H9 (cell line): ENCODE data around the gene ACAP2. TPM values are rescaled to one million over a fixed set of nuclear protein-coding genes. Genes with fewer than 3 reads are reported as not detected.

Experiments
- DNase-seq: peaks from one replicate; pipeline ENCODE4 v3.0.0-alpha.2; 2017
- H2AFZ ChIP-seq: one replicate; pipeline ENCODE4 v1.6.1; 2013; ENCODE audit warnings: mild to moderate bottlenecking, low read length, control low read depth, moderate library complexity
- H2AK5ac ChIP-seq: 2 replicates; pipeline ENCODE4 v1.6.1; 2013; ENCODE audit warnings: low read length, control low read depth, mixed read lengths; ENCODE audit not compliant: insufficient read length
- H2BK120ac ChIP-seq: one replicate; pipeline ENCODE4 v1.6.1; 2013; ENCODE audit warnings: low read depth, mild to moderate bottlenecking, low read length, control low read depth, inconsistent platforms; ENCODE audit not compliant: poor library complexity, severe bottlenecking
- H2BK12ac ChIP-seq: 2 replicates; pipeline ENCODE4 v1.6.1; 2013; ENCODE audit warnings: low read length, control low read depth, mixed read lengths, low read depth; ENCODE audit not compliant: insufficient read length
- H2BK15ac ChIP-seq: 2 replicates; pipeline ENCODE4 v1.6.1; 2013; ENCODE audit warnings: low read depth, low read length, control low read depth
- H2BK20ac ChIP-seq: one replicate; pipeline ENCODE4 v1.6.1; 2013; ENCODE audit warnings: low read depth, mild to moderate bottlenecking, low read length, control low read depth, inconsistent platforms; ENCODE audit not compliant: poor library complexity, severe bottlenecking
- H2BK5ac ChIP-seq: 2 replicates; pipeline ENCODE4 v1.6.1; 2013; ENCODE audit warnings: low read length, control low read depth, mixed read lengths; ENCODE audit not compliant: insufficient read length
- H3K14ac ChIP-seq: 2 replicates; pipeline ENCODE4 v1.6.1; 2013; ENCODE audit warnings: low read length, control low read depth; ENCODE audit not compliant: insufficient read depth
- H3K18ac ChIP-seq: 2 replicates; pipeline ENCODE4 v1.6.1; 2013; ENCODE audit warnings: low read depth, mild to moderate bottlenecking, mixed read lengths, low read length, control low read depth; ENCODE audit not compliant: insufficient read length
- H3K23ac ChIP-seq: 2 replicates; pipeline ENCODE4 v1.6.1; 2013; ENCODE audit warnings: low read length, control low read depth, mixed read lengths, low read depth; ENCODE audit not compliant: insufficient read length
- H3K23me2 ChIP-seq: 2 replicates; pipeline ENCODE4 v1.6.1; 2013; ENCODE audit warnings: low read depth, mild to moderate bottlenecking, mixed read lengths, low read length, control low read depth; ENCODE audit not compliant: insufficient read length, poor library complexity, severe bottlenecking
- H3K27ac ChIP-seq: 2 replicates; pipeline ENCODE4 v1.5.1; 2013; ENCODE audit warnings: low read length, control low read depth, mixed read lengths, low read depth; ENCODE audit not compliant: insufficient read length
- H3K27me3 ChIP-seq: 2 replicates; pipeline ENCODE4 v1.6.1; 2013; ENCODE audit warnings: low read length, control low read depth, inconsistent platforms; ENCODE audit not compliant: insufficient read depth
- H3K4ac ChIP-seq: 2 replicates; pipeline ENCODE4 v1.6.1; 2013; ENCODE audit warnings: low read depth, mild to moderate bottlenecking, control low read depth, inconsistent platforms, low read length, moderate library complexity
- H3K4me1 ChIP-seq: 2 replicates; pipeline ENCODE4 v1.6.1; 2013; ENCODE audit warnings: low read length, control low read depth, inconsistent platforms; ENCODE audit not compliant: insufficient read depth
- H3K4me2 ChIP-seq: 2 replicates; pipeline ENCODE4 v1.6.1; 2013; ENCODE audit warnings: low read length, control low read depth, mixed read lengths; ENCODE audit not compliant: insufficient read length, insufficient read depth
- H3K56ac ChIP-seq: 2 replicates; pipeline ENCODE4 v1.6.1; 2013; ENCODE audit warnings: low read depth, mild to moderate bottlenecking, mixed read lengths, low read length, control low read depth; ENCODE audit not compliant: insufficient read length
- H3K79me1 ChIP-seq: 2 replicates; pipeline ENCODE4 v1.6.1; 2013; ENCODE audit warnings: low read depth, mild to moderate bottlenecking, moderate library complexity, low read length, control low read depth, inconsistent platforms; ENCODE audit not compliant: insufficient read depth, poor library complexity, severe bottlenecking
- H3K79me2 ChIP-seq: 2 replicates; pipeline ENCODE4 v1.6.1; 2013; ENCODE audit warnings: low read length, control low read depth, inconsistent platforms; ENCODE audit not compliant: insufficient read depth
- H3K9ac ChIP-seq: 2 replicates; pipeline ENCODE4 v1.6.1; 2013; ENCODE audit warnings: low read length, control low read depth, mixed read lengths; ENCODE audit not compliant: insufficient read length; ENCODE audit errors: extremely low read depth
- H3K9me3 ChIP-seq: one replicate; pipeline ENCODE4 v1.6.1; 2013; ENCODE audit warnings: low read depth, low read length, inconsistent platforms; ENCODE audit not compliant: control insufficient read depth
- H3T11ph ChIP-seq: one replicate; pipeline ENCODE4 v1.6.1; 2013; ENCODE audit warnings: mild to moderate bottlenecking, low read length, control low read depth, inconsistent platforms
- H4K20me1 ChIP-seq: one replicate; pipeline ENCODE4 v1.6.1; 2013; ENCODE audit not compliant: control insufficient read depth, insufficient read length, insufficient read depth
- H4K5ac ChIP-seq: 2 replicates; pipeline ENCODE4 v1.6.1; 2013; ENCODE audit warnings: low read depth, mild to moderate bottlenecking, mixed read lengths, low read length, control low read depth; ENCODE audit not compliant: insufficient read length
- H4K8ac ChIP-seq: replicated peaks from 2 replicates; pipeline ENCODE4 v1.6.1; 2013; ENCODE audit warnings: low read length, control low read depth, mixed read lengths, low read depth; ENCODE audit not compliant: insufficient read length
- H4K91ac ChIP-seq: 2 replicates; pipeline ENCODE4 v1.6.1; 2013; ENCODE audit warnings: low read depth, mild to moderate bottlenecking, moderate library complexity, mixed read lengths, low read length, control low read depth; ENCODE audit not compliant: insufficient read length
- H3K27ac Mint-ChIP-seq, 3 experiments: 2 replicates in 2 of 3; 3 replicates in 1 of 3; pipeline ENCODE4 v1.8.0; 2020 to 2021; ENCODE audit warnings: mixed read lengths in 3 of 3, mild to moderate bottlenecking in 1 of 3, moderate library complexity in 1 of 3
- H3K27me3 Mint-ChIP-seq: 2 replicates; pipeline ENCODE4 v1.8.0; 2021; ENCODE audit warnings: low read depth, mild to moderate bottlenecking, moderate library complexity, mixed read lengths
- H3K36me3 Mint-ChIP-seq, 3 experiments: 2 replicates in 2 of 3; 3 replicates in 1 of 3; pipeline ENCODE4 v1.8.0; 2020 to 2021; ENCODE audit warnings: low read depth in 3 of 3, mixed read lengths in 3 of 3; ENCODE audit not compliant: insufficient read depth in 1 of 3
- H3K4me1 Mint-ChIP-seq, 2 experiments: 2 replicates each; pipeline ENCODE4 v1.8.0; 2020; ENCODE audit warnings: mixed read lengths in 2 of 2
- H3K4me3 Mint-ChIP-seq, 2 experiments: 2 replicates in 1 of 2; 3 replicates in 1 of 2; pipeline ENCODE4 v1.8.0; 2020 to 2021; ENCODE audit warnings: mild to moderate bottlenecking in 2 of 2, mixed read lengths in 2 of 2, moderate library complexity in 1 of 2
- H3K9me3 Mint-ChIP-seq, 2 experiments: 2 replicates in 1 of 2; 3 replicates in 1 of 2; pipeline ENCODE4 v1.8.0; 2020; ENCODE audit warnings: mild to moderate bottlenecking in 2 of 2, mixed read lengths in 2 of 2, moderate library complexity in 1 of 2
- WGBS: extraction: QIAGEN DNeasy Blood & Tissue Kit; methylation state at CpG from one replicate; pipeline ENCODE4 v1.1.7; 2013; ENCODE audit warnings: missing lambda C conversion rate, low lambda C conversion rate, mixed read lengths; ENCODE audit not compliant: insufficient read length; ENCODE audit errors: extremely low coverage; 5-methylcytosine and 5-hydroxymethylcytosine counted together
- total RNA-seq: library from RNA; stranded (reverse); gene quantifications from 2 replicates; pipeline ENCODE4 v1.2.1, GENCODE V29; 2021
- TF ChIP-seq, protein P1 (sequence below): fragments of 200-600 bp; sonication (generic); conservative IDR thresholded peaks from 3 replicates; pipeline ENCODE4 v1.8.0; 2021; ENCODE audit warnings: antibody characterized with exemption, mild to moderate bottlenecking

ACAP2 gene
- total RNA-seq, 1 experiment from 2014 or later, result 30.8 TPM

DNA sequence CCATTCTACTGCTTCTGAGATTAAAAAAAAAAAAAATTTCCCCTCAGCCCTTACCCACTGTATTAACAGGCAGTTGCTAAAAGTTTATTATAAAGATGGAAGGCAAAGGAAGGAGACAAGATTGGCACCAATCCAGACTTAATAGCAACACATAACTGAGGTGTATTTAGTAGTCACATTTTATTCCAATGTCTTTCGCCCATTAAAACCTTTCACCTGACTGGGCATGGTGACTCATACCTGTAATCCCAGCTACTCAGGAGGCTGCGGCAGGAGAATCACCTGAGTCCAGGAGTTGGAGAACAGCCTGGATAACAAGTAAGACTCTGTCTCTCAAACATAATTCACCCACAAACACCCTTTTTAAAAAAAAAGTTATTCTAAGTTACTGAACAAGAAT lies 4.4 kb downstream of the ACAP2 start:
- Histone ChIP-seq H3K23ac (no peak overlapping the region), H3K79me1 (no peaks in the 10 kb centered on the region), H4K5ac (no peak overlapping the region), H2BK15ac (no peak overlapping the region), H2AK5ac (no peak overlapping the region), H3K9me3 (no peaks in the 10 kb centered on the region), H3K4ac (no peak overlapping the region), H4K91ac (no peak overlapping the region), H3K79me2 (peaks cover 11% of the 10 kb centered on the region), H3K4me1 (peaks cover under 1% of the 10 kb centered on the region; the same call in 1 of the 2 replicates), H3K9ac (no peak overlapping the region), H2BK5ac (no peak overlapping the region), H2BK12ac (no peak overlapping the region), H2BK120ac (no peak overlapping the region), H3K56ac (no peak overlapping the region), H3T11ph (no peak overlapping the region), H3K27me3 (no peaks in the 10 kb centered on the region), H3K18ac (no peak overlapping the region), H2AFZ (no peak overlapping the region), H3K4me2 (no peak overlapping the region), H2BK20ac (no peak overlapping the region), H3K27ac (no peak overlapping the region), H3K23me2 (peaks cover 8% of the 10 kb centered on the region), H4K20me1 (no peaks in the 10 kb centered on the region), H3K14ac (no peak overlapping the region), H4K8ac (no peak overlapping the region)
- Mint-ChIP-seq H3K27ac (peak overlapping the region in 1 of 3 experiments; percentile 83; a peak in 1 of 7 replicates), H3K9me3 (no peaks in the 10 kb centered on the region), H3K4me1 (peaks cover 15 to 20% of the 10 kb centered on the region in 2 experiments), H3K36me3 (peaks cover 0 to 2% (median 0%) of the 10 kb centered on the region in 3 experiments; a peak in 2 of 7 replicates), H3K27me3 (no peaks in the 10 kb centered on the region), H3K4me3 (no peak overlapping the region)
- WGBS, result no CpG with 5 or more reads among the region's 2 CpGs
- DNase-seq, result no peak
- TF ChIP-seq, protein P1, sequence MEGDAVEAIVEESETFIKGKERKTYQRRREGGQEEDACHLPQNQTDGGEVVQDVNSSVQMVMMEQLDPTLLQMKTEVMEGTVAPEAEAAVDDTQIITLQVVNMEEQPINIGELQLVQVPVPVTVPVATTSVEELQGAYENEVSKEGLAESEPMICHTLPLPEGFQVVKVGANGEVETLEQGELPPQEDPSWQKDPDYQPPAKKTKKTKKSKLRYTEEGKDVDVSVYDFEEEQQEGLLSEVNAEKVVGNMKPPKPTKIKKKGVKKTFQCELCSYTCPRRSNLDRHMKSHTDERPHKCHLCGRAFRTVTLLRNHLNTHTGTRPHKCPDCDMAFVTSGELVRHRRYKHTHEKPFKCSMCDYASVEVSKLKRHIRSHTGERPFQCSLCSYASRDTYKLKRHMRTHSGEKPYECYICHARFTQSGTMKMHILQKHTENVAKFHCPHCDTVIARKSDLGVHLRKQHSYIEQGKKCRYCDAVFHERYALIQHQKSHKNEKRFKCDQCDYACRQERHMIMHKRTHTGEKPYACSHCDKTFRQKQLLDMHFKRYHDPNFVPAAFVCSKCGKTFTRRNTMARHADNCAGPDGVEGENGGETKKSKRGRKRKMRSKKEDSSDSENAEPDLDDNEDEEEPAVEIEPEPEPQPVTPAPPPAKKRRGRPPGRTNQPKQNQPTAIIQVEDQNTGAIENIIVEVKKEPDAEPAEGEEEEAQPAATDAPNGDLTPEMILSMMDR, result no peak
